Astrocyte (in vitro differentiated cells and primary cell): ENCODE measurements around the gene C12orf76. TPM values are rescaled to one million over a fixed set of nuclear protein-coding genes. Genes with fewer than 3 reads are reported as not detected.
A peak's percentile ranks its signal among the peaks of the same experiment; 100 is the strongest.

ENCODE experiments used
- DNase-seq: peaks from one replicate; pipeline ENCODE4 v3.0.0-alpha.2; 2010; ENCODE audit warnings: low read depth
- FAIRE-seq: peaks from 2 replicates; lab custom pipeline; 2011; peaks lifted over from hg19 to GRCh38; lab: Jason Lieb, UNC
- H2AFZ ChIP-seq: 2 replicates; pipeline ENCODE4 v1.6.0; 2012; ENCODE audit warnings: low read depth, low read length, inconsistent platforms
- H3K27ac ChIP-seq: 2 replicates; pipeline ENCODE4 v1.5.1; 2011; ENCODE audit warnings: low read depth, low read length, inconsistent platforms
- H3K27me3 ChIP-seq: 2 replicates; pipeline ENCODE4 v1.6.0; 2011; ENCODE audit warnings: low read length, inconsistent platforms; ENCODE audit not compliant: insufficient read depth
- H3K36me3 ChIP-seq: 2 replicates; pipeline ENCODE4 v1.5.1; 2011; ENCODE audit warnings: low read length, inconsistent platforms; ENCODE audit not compliant: insufficient read depth
- H3K4me1 ChIP-seq: 2 replicates; pipeline ENCODE4 v1.5.1; 2011; ENCODE audit warnings: low read length, inconsistent platforms; ENCODE audit not compliant: insufficient read depth
- H3K4me2 ChIP-seq: 2 replicates; pipeline ENCODE4 v1.6.0; 2012; ENCODE audit warnings: low read length, inconsistent platforms
- H3K4me3 ChIP-seq: 2 replicates; pipeline ENCODE4 v1.5.1; 2011; ENCODE audit warnings: low read depth, mild to moderate bottlenecking, low read length, inconsistent platforms; ENCODE audit not compliant: insufficient read depth
- H3K79me2 ChIP-seq: 2 replicates; pipeline ENCODE4 v1.6.0; 2012; ENCODE audit warnings: mild to moderate bottlenecking, low read length, inconsistent platforms; ENCODE audit not compliant: insufficient read depth
- H3K9ac ChIP-seq: 2 replicates; pipeline ENCODE4 v1.6.0; 2012; ENCODE audit warnings: mild to moderate bottlenecking, low read length, inconsistent platforms
- H3K9me3 ChIP-seq: 2 replicates; pipeline ENCODE4 v1.5.1; 2012; ENCODE audit warnings: low read depth, mild to moderate bottlenecking, low read length, inconsistent platforms; ENCODE audit not compliant: insufficient read depth
- H4K20me1 ChIP-seq: 2 replicates; pipeline ENCODE4 v1.6.0; 2012; ENCODE audit warnings: low read length, inconsistent platforms; ENCODE audit not compliant: insufficient read depth
- H3K27ac Mint-ChIP-seq: one replicate; pipeline ENCODE4 v1.8.0; 2021; ENCODE audit warnings: mild to moderate bottlenecking, mixed read lengths; ENCODE audit not compliant: unreplicated experiment
- H3K27me3 Mint-ChIP-seq: one replicate; pipeline ENCODE4 v1.8.0; 2021; ENCODE audit warnings: low read depth, mixed read lengths; ENCODE audit not compliant: unreplicated experiment
- H3K36me3 Mint-ChIP-seq: one replicate; pipeline ENCODE4 v1.8.0; 2021; ENCODE audit warnings: low read depth, mixed read lengths; ENCODE audit not compliant: unreplicated experiment
- H3K4me1 Mint-ChIP-seq: one replicate; pipeline ENCODE4 v1.8.0; 2021; ENCODE audit warnings: low read depth, mixed read lengths; ENCODE audit not compliant: unreplicated experiment
- H3K4me3 Mint-ChIP-seq: one replicate; pipeline ENCODE4 v1.8.0; 2021; ENCODE audit warnings: mild to moderate bottlenecking, moderate library complexity, mixed read lengths; ENCODE audit not compliant: unreplicated experiment
- H3K9me3 Mint-ChIP-seq: one replicate; pipeline ENCODE4 v1.8.0; 2021; ENCODE audit warnings: mild to moderate bottlenecking, mixed read lengths; ENCODE audit not compliant: unreplicated experiment
- CTCF ChIP-seq: IDR thresholded peaks from 2 replicates; pipeline ENCODE4 v1.5.1; 2011; ENCODE audit warnings: low read depth, mild to moderate bottlenecking, inconsistent platforms, low read length, moderate library complexity; ENCODE audit not compliant: insufficient read depth
- EZH2 ChIP-seq: IDR thresholded peaks from 2 replicates; pipeline ENCODE4 v1.6.1; 2012; ENCODE audit warnings: mild to moderate bottlenecking, low read length, inconsistent platforms; ENCODE audit not compliant: insufficient read depth
- total RNA-seq: library from RNA; stranded (reverse); gene quantifications from 2 replicates; pipeline ENCODE4 v1.2.1, GENCODE V29; 2021

C12orf76 gene
- total RNA-seq, 1 donor from 2014 or later, result 13.0 TPM

DNA sequence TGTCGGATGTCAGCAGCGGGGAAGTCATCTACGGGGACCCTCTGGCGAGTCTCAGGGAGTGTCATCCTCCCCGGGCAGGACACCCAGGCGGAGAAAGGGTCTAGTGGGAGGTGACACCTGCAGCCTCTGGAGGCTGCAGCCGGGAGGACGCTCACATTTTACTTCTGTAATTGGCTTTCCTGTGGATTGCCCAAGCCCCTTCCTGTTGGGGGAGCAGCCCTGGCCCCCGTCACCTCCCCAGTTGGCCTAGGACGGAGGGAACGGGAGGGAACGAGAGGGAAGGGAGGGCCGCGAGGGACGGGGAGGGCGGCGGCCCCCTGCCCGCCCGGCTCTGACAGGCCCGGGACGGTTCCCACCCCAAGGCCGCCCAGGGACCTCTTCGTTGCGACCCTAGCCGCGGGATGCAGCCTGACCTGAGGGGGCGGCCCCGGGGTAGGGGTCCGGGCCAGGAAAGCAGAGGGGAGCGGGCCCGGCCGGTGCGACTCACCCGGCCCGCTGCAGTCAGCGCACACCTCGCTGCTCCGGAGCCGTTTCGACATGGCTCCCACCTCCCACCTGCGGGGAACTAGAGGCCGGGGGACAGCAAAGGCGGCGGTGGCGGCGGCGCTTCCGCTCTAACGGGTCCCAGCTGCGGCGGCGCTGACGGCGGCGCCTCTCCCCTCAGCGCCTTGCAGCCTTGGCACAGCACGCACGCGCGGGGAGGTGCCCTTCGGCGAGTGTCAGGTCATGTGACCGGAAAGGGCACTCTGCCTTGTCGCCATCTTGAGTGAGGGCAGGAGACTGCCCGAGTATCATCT is 52.4 kb downstream of the C12orf76 start, which contains the start of gene GIT2:
Gene GIT2, minus strand, starts transcription at position 683 of the 797 bp plus-strand sequence. Its CDS starts 144 bp downstream, at position 539.
- Histone ChIP-seq H3K4me2 (peak within 1 kb of the TSS; percentile 93), H3K9ac (peak within 1 kb of the TSS; percentile 88), H4K20me1 (peaks cover 36% of the 10 kb centered on the region), H3K27me3 (no peaks in the 10 kb centered on the region), H2AFZ (peak within 1 kb of the TSS; percentile 74), H3K9me3 (no peaks in the 10 kb centered on the region), H3K27ac (peak within 1 kb of the TSS; percentile 13), H3K79me2 (peaks cover 75% of the 10 kb centered on the region), H3K4me3 (peak within 1 kb of the TSS; percentile 76), H3K36me3 (peaks cover 5% of the 10 kb centered on the region), H3K4me1 (peaks cover 27% of the 10 kb centered on the region)
- no peaks in the 10 kb centered on the region for H3K36me3 Mint-ChIP-seq
- H3K4me1 Mint-ChIP-seq, result peaks cover 19% of the 10 kb centered on the region
- H3K27me3 Mint-ChIP-seq, result no peaks in the 10 kb centered on the region
- no peaks in the 10 kb centered on the region for H3K9me3 Mint-ChIP-seq
- peak within 1 kb of the TSS; percentile 82 for H3K27ac Mint-ChIP-seq
- DNase-seq (peak; percentile 78), FAIRE-seq (no peak)
- peak within 1 kb of the TSS; percentile 96 for H3K4me3 Mint-ChIP-seq
- TF ChIP-seq CTCF (no peak), EZH2 (no peak)

- peaks cover 19% of the 10 kb centered on the region for H3K4me1 Mint-ChIP-seq
- DNase-seq (no peak), FAIRE-seq (no peak)
- H3K4me2 ChIP-seq, result peak overlapping the region; percentile 93
- H2AFZ ChIP-seq, result peak overlapping the region; percentile 74
- peaks cover 39% of the 10 kb centered on the region for H4K20me1 ChIP-seq
- peak overlapping the region; percentile 13 for H3K27ac ChIP-seq
- no peaks in the 10 kb centered on the region for H3K9me3 ChIP-seq
- no peaks in the 10 kb centered on the region for H3K36me3 Mint-ChIP-seq
- H3K9me3 Mint-ChIP-seq, result no peaks in the 10 kb centered on the region
- H3K27me3 ChIP-seq, result no peaks in the 10 kb centered on the region
- H3K9ac ChIP-seq, result peak overlapping the region; percentile 88
- H3K79me2 ChIP-seq, result peaks cover 77% of the 10 kb centered on the region
- peaks cover 27% of the 10 kb centered on the region for H3K4me1 ChIP-seq
- no peaks in the 10 kb centered on the region for H3K27me3 Mint-ChIP-seq
- peak overlapping the region; percentile 96 for H3K4me3 Mint-ChIP-seq
- TF ChIP-seq CTCF, result no peak
- TF ChIP-seq EZH2, result no peak
- H3K4me3 ChIP-seq, result peak overlapping the region; percentile 76
- H3K27ac Mint-ChIP-seq, result peak overlapping the region; percentile 82
- peaks cover 5% of the 10 kb centered on the region for H3K36me3 ChIP-seq
Observed at GRCh38 chr12:109995361-109995685, 53.0 kb downstream of the C12orf76 start.
